Fibroblast of mammary gland (primary cell): ENCODE results near the gene INPP4B.

Source experiments
- DNase-seq: peaks from one replicate; pipeline ENCODE4 v3.0.0-alpha.2; 2010; ENCODE audit warnings: low read depth
- H3K4me3 ChIP-seq: 2 replicates; pipeline ENCODE4 v1.5.1; 2011; ENCODE audit warnings: low read depth, mild to moderate bottlenecking, low read length, moderate library complexity; ENCODE audit not compliant: control insufficient read depth
- TF ChIP-seq, protein P1 (sequence below): conservative IDR thresholded peaks from 2 replicates; pipeline ENCODE4 v1.5.1; 2011; ENCODE audit warnings: low read depth, low read length, inconsistent platforms; ENCODE audit not compliant: control insufficient read depth, insufficient read depth

Gene INPP4B

DNA sequence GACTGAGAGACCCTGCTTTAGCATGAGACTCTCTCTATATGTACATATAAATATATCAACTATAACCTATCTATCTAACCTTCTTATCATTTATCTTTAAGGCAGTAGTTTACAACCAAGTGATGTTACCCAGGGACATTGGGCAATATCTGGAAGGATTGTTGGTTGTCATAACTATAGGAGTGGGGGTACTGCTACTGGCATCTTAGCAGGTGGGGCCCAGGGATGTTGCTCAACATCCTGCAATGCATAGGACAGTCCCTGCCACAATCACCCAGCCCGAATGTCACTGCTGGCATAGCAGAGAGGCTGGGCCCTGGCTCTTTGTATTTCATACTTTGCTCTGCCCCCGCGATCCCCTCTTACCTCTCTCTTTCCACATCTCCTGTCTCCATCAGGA lies 812.0 kb downstream of the INPP4B start:
- H3K4me3 ChIP-seq: no peak overlapping the region
- DNase-seq: no peak
- TF ChIP-seq, protein P1, sequence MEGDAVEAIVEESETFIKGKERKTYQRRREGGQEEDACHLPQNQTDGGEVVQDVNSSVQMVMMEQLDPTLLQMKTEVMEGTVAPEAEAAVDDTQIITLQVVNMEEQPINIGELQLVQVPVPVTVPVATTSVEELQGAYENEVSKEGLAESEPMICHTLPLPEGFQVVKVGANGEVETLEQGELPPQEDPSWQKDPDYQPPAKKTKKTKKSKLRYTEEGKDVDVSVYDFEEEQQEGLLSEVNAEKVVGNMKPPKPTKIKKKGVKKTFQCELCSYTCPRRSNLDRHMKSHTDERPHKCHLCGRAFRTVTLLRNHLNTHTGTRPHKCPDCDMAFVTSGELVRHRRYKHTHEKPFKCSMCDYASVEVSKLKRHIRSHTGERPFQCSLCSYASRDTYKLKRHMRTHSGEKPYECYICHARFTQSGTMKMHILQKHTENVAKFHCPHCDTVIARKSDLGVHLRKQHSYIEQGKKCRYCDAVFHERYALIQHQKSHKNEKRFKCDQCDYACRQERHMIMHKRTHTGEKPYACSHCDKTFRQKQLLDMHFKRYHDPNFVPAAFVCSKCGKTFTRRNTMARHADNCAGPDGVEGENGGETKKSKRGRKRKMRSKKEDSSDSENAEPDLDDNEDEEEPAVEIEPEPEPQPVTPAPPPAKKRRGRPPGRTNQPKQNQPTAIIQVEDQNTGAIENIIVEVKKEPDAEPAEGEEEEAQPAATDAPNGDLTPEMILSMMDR: no peak

DNA sequence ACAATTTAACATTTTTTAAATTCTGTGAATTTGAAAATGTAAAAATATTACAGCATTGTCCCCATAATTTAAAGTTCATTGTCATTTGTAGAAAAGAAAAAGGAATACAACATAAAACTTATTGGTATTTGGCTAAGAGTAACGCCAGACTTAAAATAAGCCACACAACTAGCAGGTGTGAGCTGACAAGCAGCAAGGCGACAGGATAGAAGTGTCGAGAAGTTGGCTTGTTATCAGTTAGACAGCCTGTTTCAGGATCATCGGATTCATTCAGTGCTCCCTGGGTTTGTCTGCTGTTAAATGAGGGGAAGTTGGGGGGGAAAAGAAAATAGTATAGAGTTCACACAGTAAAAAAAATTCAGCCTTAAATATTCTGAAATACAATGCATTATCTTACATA lies 816.1 kb downstream of the INPP4B start:
- TF ChIP-seq, protein P1: no peak

DNA sequence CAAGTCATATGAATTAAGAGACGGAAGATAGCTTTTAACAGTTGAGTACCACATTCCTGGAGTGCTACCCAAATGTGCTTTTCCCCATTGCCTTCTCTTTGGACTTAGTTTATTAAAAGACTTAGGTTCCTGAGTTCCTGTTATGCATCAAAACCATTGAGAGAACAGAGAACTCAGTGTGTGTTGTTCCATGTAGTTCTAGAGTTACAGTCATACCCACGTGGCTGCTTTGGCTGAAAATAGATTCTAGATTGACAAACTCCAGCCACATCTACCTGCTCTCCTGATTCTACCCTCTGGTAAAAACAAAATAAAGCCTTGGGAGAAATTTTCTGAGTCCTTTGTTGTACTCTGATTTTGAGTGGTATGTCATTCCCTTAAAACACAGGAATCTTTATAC lies 824.3 kb downstream of the INPP4B start:
- DNase-seq: no peak
- H3K4me3 ChIP-seq: no peak overlapping the region
- TF ChIP-seq, protein P1: no peak

More for the DNA sequence above, 816.1 kb downstream of the INPP4B start:
- DNase-seq: no peak
- H3K4me3 ChIP-seq: no peak overlapping the region

DNA sequence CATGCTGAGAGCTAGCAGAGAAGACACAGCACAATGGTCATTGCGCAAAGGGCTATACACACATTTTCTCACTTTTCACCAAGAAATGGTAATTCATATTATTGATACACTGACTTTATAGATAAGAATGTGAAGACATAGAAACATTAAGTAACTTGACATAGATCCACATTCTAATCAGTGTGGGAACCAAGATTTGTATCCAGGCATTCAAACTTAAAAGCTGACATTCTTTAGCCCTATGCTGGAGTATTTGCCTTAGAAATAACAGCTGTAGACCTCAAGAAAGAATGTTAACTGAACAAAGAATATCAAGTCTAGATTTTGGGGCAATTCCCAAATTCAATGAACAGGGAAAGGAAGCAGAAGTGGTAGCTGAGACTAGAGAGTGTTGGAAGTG lies 824.9 kb downstream of the INPP4B start:
- TF ChIP-seq, protein P1: no peak
- no peak overlapping the region for H3K4me3 ChIP-seq
- no peak for DNase-seq

DNA sequence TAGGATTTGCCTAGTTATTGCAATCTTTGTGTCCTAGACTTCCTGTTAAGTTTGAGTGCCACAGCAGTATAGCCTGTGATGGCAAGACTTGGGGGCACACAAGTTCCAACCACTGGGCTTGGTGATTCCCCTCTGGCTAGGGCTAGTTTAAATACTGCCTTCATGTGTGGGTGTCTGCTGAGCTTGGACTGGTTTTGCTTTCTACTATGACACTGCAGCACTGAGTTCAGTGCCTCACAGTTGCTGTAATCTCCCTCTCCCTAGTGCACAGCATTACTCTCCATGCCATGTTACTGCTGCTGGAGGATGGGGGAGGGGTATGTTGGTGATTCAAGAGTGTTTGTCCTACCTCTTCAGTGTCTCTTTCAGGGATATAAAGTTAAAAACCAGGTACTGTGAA lies 830.1 kb downstream of the INPP4B start:
- no peak for DNase-seq
- TF ChIP-seq, protein P1: no peak

DNA sequence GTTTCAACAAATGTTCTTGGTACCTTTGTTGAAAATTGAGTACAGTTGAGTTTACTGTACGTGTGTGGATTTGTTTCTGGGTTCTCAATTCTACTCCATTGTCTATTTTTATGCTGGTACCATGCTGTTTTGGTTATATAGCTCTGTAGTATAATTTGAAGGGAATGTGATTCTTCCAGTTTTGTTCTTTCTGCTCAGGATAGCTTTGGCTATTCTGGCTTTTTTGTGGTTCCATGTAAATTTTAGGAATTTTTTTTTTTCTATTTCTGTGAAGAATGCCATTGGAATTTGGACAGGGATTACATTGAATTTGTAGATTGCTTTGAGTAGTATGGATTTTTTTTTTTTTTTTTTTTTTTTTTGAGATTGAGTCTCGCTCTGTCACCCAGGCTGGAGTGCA lies 836.4 kb downstream of the INPP4B start:
- TF ChIP-seq, protein P1: no peak
- DNase-seq: no peak
- H3K4me3 ChIP-seq: no peak overlapping the region

More for the DNA sequence above, 830.1 kb downstream of the INPP4B start:
- no peak overlapping the region for H3K4me3 ChIP-seq

DNA sequence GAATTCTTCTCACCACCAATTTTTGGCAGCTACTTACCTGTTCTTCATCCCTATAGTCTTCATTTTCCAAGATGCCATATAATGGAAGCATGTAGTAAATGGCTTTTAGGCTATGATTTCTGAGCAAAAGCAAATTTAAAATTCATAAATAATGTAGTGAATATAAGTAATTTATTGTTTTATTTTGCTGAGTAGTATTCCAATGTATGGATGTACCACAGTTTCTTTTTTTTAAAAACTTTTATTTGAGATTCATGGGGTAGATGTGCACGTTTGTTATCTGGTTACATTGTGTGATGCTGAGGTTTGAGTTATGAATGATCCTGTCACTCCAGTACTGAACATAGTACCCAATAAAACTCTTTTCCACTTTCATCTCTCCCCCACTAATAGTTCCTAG lies 840.6 kb downstream of the INPP4B start:
- H3K4me3 ChIP-seq: no peak overlapping the region
- TF ChIP-seq, protein P1: no peak
- DNase-seq: no peak
